Bronchial epithelial cell (primary cell): ENCODE results near the gene MMD2. TPM values are rescaled to one million over a fixed set of nuclear protein-coding genes. Genes with fewer than 3 reads are reported as not detected.

Source experiments
- DNase-seq: peaks from one replicate; pipeline ENCODE4 v3.0.0-alpha.2; 2010; ENCODE audit warnings: low read depth
- FAIRE-seq: peaks from 2 replicates; lab custom pipeline; 2011; peaks lifted over from hg19 to GRCh38; lab: Jason Lieb, UNC
- H3K27me3 ChIP-seq: 2 replicates; pipeline ENCODE4 v1.5.1; 2011; ENCODE audit warnings: low read length; ENCODE audit not compliant: control insufficient read depth, insufficient read depth
- H3K36me3 ChIP-seq: 2 replicates; pipeline ENCODE4 v1.5.1; 2011; ENCODE audit warnings: low read length; ENCODE audit not compliant: control insufficient read depth, insufficient read depth
- H3K4me3 ChIP-seq: 2 replicates; pipeline ENCODE4 v1.5.1; 2011; ENCODE audit warnings: mild to moderate bottlenecking, low read depth, low read length, control low read depth
- total RNA-seq: library from RNA; depleted of rRNA; stranded (reverse); fragments of >200 nt; gene quantifications from 2 replicates; pipeline ENCODE4 v1.2.1, GENCODE V29; 2014
- TF ChIP-seq, protein P1 (sequence below): IDR thresholded peaks from 2 replicates; pipeline ENCODE4 v1.5.1; 2011; ENCODE audit warnings: mild to moderate bottlenecking, moderate library complexity, low read length, control low read depth, inconsistent platforms; ENCODE audit not compliant: insufficient read depth, severe bottlenecking

Gene MMD2
- total RNA-seq, 1 donor from 2014 or later = not detected

- FAIRE-seq (no peak), DNase-seq (no peak)
- no peaks in the 10 kb centered on the region for H3K36me3 ChIP-seq
- H3K4me3 ChIP-seq = no peak overlapping the region
- no peaks in the 10 kb centered on the region for H3K27me3 ChIP-seq
- TF ChIP-seq, protein P1, sequence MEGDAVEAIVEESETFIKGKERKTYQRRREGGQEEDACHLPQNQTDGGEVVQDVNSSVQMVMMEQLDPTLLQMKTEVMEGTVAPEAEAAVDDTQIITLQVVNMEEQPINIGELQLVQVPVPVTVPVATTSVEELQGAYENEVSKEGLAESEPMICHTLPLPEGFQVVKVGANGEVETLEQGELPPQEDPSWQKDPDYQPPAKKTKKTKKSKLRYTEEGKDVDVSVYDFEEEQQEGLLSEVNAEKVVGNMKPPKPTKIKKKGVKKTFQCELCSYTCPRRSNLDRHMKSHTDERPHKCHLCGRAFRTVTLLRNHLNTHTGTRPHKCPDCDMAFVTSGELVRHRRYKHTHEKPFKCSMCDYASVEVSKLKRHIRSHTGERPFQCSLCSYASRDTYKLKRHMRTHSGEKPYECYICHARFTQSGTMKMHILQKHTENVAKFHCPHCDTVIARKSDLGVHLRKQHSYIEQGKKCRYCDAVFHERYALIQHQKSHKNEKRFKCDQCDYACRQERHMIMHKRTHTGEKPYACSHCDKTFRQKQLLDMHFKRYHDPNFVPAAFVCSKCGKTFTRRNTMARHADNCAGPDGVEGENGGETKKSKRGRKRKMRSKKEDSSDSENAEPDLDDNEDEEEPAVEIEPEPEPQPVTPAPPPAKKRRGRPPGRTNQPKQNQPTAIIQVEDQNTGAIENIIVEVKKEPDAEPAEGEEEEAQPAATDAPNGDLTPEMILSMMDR = no peak
These were observed 47.7 kb downstream of the MMD2 start for GRCh38 chr7:4911111-4911828.

- DNase-seq (no peak), FAIRE-seq (no peak)
- H3K27me3 ChIP-seq = no peaks in the 10 kb centered on the region
- TF ChIP-seq, protein P1 = no peak
- H3K36me3 ChIP-seq = no peaks in the 10 kb centered on the region
- H3K4me3 ChIP-seq = no peak overlapping the region
These were observed 52.3 kb downstream of the MMD2 start for GRCh38 chr7:4906682-4907081.

DNA sequence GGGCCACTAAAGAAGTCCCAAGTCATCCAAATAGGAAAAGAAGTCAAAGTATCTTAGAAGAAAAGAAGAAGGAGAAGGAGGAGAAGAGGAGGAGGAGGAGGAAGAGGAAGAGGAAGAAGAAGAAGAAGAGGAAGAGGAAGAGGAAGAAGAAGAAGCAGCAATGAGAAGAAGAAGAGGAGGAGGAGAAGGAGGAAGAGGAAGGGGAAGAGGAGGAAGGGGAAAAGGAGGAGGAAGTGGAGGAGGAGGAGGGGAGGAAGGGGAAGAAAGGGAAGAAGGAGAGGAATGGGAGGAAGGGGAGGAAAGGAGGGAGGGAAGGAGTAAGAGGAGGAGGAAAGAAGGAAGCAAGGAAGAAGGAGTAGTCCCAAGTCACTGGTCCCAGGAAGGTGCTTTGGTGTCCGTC, 53.8 kb downstream of the MMD2 start:
- TF ChIP-seq, protein P1 = no peak
- peak; percentile 62 for FAIRE-seq
- Histone ChIP-seq H3K4me3 (no peak overlapping the region), H3K27me3 (no peaks in the 10 kb centered on the region), H3K36me3 (no peaks in the 10 kb centered on the region)
- DNase-seq = no peak

- no peak for DNase-seq
- Histone ChIP-seq H3K4me3 (no peak overlapping the region), H3K36me3 (no peaks in the 10 kb centered on the region), H3K27me3 (no peaks in the 10 kb centered on the region)
- FAIRE-seq = no peak
- TF ChIP-seq, protein P1 = no peak
These were observed 54.6 kb downstream of the MMD2 start for GRCh38 chr7:4904346-4904745.

DNA sequence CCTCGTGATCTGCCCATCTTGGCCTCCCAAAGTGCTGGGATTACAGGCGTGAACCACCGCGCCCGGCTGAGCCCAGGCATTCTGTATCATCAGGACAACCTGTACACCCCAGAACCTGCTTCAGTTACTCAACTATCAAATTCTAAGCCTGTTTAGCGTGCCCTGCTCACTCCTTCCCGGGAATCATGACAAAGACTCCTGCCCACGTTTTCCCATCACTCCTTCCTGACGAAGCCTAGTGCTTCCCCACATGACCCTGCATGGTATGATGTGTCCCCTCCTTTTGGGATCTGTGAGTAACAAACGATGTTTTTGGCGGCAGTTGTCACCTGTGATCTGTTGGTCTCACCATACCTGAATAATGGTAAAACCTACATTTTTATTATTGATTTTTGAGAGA, 63.2 kb downstream of the MMD2 start:
- H3K36me3 ChIP-seq = no peaks in the 10 kb centered on the region
- TF ChIP-seq, protein P1 = no peak
- FAIRE-seq (no peak), DNase-seq (no peak)
- H3K4me3 ChIP-seq = no peak overlapping the region
- no peaks in the 10 kb centered on the region for H3K27me3 ChIP-seq

- FAIRE-seq = no peak
- Histone ChIP-seq H3K27me3 (no peaks in the 10 kb centered on the region), H3K36me3 (no peaks in the 10 kb centered on the region), H3K4me3 (no peak overlapping the region)
- TF ChIP-seq, protein P1 = no peak
- DNase-seq = no peak
These were observed 64.5 kb downstream of the MMD2 start for GRCh38 chr7:4894482-4894881.
